Measurements from ENCODE around the gene GSTM1.

- TF ChIP-seq CTCF (IDR thresholded peaks at IDR 0.05): no peak
- no peak for TF ChIP-seq EZH2 (IDR thresholded peaks at IDR 0.05; ENCODE audit: borderline replicate concordance, insufficient read depth, low read depth, low read length, poor library complexity, severe bottlenecking)
Measured at GRCh38 chr1:109704173-109704572, 16.6 kb downstream of the GSTM1 start.
